Activated T-helper 9 cell treated with anti-CD3 and anti-CD28 coated beads, Interleukin-2, amount 50 U/mL, for 16 hours (primary cell): ENCODE measurements around the gene EPB41L2.
"Not testable (repeated sequence)": the region's sequence is repeated elsewhere in the genome, so short reads cannot be mapped to it uniquely, and the experiment has no call there.

Experiments
- DNase-seq: peaks from one replicate; pipeline ENCODE4 v3.0.0-alpha.2; 2020; ENCODE audit warnings: low read depth

EPB41L2 gene

DNA sequence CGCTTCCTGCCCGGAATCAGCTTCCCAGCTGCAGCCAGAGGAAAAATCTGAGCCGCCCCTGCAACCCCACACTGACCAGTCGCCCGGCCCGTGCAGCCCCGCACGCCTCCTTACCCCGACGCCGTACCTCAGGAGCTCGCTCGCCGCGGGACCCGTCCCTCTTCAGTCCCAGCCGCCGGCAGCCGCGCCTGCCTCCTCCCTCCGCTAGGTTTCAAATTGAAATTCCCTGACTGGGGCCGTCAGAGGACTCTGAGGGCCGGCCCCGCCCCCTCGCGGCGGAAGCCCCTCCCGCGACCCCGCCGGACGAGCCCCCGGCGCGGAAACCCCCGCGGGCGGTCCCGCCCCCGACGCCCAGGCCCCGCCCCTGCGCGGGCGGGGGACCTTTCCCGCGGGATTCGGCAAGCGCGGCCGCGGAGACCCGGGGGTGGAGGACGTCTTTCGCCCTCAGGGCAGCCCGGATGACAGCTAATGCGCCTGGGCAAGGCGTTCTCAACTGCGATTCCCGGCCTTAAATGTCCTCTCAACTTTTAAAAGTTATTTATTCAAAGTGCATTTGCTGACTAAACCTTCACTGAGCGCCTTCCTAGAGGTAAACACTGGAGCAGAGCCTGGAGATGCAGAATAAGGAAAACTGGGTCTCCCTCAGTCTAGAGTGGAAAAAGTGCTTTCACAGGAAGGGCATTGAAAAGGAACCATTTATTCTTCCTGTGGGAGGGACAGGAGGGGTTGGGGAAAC is at the start of gene EPB41L2:
TSS of gene EPB41L2 (minus strand) at position 218 of the 736 bp plus-strand sequence. CDS start 106,760 bp downstream, outside the sequence.
- peak; percentile 71 for DNase-seq

DNA sequence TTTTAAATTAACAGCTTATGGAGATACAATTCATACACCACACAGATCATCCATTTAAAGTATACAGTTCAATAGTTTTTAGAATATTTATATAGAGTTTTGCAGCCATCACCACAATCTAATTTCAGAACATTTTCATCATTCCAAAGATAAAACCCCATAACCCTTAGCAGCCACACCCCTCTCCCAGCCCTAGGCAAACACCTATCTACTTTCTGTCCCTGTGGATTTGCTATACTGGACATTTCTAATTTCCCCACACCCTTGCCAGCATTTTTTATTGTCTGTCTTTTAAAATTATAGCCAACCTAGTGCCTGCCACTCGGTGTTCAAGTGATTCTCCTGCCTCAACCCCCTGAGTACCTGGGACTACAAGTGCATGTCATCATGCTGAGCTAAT is 49.2 kb upstream of the EPB41L2 start:
- no peak for DNase-seq

DNA sequence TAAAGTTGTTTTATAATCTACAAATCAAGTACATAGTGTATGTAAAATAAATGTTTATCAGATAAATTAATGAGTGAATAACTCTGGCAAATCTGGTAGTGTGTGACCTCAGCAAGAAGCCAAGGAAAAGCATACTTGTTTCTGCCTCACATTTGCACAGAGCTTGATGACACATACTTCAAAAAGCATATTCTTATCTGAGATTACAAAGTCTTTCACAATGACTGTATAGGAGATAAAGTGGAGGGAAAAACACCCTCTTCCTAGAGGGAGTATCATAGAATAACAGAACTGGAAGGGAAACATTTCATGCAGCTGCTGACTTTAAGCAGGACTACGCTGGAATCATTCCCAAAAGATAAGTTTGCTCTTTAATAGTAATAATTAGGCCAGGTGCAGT is 44.1 kb upstream of the EPB41L2 start:
- DNase-seq, result no peak

DNA sequence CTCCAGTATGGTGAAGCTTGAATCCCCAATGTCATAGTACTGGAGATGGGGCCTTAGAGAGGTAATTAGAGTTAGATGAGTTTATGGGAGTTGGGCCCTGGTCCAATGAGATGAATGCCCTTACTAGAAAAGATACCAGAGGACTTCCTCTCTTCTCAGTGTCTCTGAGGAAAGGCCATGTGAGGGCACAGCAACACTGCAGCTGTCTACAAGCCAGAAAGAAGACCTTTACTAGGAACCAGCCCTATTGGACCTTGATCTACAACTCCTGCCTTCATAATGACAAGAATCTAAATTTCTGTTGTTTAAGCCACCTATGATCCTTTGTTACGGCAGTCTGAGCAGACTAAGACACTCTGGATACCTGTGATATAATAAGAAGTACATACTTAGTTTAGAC is 40.9 kb upstream of the EPB41L2 start:
- DNase-seq, result no peak

DNA sequence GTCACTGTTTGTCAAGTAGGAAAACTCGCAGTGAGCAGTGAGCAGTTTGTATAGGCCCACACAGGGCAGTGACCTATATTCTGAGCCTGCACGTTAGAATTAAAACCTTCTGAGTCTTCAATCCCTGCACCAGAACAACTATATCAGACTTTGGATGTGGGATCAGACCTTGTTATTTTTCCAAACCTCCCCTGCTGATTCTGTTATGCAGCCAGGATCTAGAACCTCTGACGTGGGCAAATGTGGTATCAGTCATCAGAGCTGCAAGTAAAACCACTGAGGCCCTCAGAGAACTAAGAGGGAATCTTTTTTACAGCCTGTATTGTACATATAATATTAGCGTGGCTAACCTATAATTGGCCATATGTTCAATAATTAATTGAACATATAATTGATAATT is 40.3 kb upstream of the EPB41L2 start:
- no peak for DNase-seq

DNA sequence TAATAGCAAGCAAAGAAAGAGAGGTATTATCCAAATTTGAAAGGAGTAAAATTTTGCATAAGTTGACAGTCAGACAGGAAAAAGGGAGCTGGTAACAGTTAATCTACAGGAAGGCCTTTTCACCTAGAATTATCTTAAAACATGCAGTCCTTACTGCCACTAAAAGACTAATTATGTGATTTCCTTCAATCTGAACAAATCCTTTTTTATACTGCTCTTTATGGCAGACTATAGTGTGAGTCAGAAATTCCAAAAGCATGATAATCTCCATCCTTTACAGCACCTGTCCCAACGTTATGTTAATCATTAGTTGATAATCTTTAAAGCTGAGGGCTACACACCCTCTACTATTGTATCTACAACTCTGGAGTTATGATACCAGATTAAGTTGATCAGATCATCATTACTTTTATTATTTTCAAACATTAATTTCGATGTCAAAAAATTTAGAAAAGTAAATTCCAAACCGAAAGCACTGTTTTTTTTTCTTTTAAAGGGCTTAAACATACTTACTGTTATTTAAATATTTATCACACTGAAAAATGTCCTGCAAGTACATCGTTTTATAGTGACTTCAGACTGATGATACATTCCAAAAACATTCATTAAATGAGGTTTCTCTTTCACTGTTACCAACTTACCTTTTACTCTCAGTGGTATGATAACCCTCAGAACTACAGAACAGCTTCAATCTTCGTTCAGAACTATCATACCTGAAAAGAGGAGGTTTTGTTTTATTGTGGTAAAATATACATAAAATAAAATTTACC is 39.1 kb upstream of the EPB41L2 start:
- no peak for DNase-seq

DNA sequence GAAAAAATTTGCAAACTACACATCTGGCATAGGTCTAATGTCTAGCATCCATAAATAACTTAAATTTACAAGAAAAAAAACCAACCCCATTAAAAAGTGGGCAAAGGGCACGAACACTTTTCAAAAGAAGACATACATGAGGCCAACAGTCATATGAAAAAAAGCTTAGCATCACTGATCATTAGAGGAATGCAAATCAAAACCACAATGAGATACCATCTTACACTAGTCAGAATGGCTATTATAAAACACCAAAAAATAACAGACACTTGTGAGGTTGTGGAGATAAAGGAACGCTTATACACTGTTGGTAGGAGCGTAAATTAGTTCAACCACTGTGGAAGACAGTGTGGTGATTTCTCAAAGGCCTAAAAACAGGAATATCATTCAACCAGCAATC is 33.7 kb upstream of the EPB41L2 start:
- DNase-seq, result no peak

DNA sequence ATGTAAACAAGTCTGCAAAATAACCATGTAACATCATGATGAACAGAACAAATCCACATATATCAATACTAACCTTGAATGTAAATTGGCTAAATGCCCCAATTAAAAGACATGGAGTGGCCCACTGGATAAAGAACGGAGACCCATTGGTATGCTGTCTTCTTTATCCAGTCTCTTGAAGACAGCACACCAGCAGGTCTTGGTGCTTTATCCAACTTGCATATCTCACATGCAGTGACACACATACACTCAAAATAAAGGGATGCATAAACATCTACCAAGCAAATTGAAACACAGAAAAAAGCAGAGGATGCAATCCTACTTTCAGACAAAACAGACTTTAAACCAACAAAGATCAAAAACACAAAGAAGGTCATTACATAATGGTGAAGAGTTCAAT is 30.3 kb upstream of the EPB41L2 start:
- no peak for DNase-seq

DNA sequence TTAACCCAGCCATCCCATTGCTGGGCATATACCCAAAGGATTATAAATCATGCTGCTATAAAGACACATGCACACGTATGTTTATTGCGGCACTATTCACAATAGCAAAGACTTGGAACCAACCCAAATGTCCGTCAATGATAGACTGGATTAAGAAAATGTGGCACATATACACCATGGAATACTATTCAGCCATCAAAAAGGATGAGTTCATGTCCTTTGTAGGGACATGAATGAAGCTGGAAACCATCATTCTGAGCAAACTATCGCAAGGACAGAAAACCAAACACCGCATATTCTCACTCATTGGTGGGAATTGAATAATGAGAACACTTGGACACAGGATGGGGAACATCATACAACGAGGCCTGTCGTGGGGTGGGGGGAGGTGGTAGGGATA is 28.9 kb upstream of the EPB41L2 start:
- not testable (repeated sequence) for DNase-seq

DNA sequence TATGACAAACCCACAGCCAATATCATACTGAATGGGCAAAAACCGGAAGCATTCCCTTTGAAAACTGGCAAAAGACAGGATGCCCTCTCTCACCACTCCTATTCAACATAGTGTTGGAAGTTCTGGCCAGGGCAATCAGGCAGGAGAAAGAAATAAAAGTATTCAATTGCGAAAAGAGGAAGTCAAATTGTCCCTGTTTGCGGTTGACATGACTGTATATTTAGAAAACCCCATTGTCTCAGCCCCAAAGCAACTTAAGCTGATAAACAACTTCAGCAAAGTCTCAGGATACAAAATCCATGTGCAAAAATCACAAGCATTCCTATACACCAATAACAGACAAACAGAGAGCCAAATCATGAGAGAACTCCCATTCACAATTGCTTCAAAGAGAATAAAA is 27.3 kb upstream of the EPB41L2 start:
- not testable (repeated sequence) for DNase-seq

DNA sequence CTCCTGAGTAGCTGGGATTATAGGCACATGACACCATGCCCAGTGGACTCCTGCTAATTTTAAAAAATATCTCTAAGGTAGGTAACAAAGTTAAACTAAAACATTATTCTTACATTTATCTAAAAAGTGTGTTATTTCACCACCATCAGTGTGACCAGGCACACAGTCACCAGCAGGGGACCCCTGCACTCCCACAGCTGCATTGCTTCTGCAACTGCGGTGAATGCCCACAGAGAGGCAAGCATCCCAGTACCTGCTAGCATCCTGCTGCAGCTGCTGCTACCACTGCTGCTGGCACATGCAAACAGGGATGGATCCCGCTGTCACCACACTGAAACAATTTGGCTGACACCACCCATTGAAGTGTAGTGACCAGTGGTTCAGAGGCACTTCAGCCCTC is 21.9 kb upstream of the EPB41L2 start:
- no peak for DNase-seq

DNA sequence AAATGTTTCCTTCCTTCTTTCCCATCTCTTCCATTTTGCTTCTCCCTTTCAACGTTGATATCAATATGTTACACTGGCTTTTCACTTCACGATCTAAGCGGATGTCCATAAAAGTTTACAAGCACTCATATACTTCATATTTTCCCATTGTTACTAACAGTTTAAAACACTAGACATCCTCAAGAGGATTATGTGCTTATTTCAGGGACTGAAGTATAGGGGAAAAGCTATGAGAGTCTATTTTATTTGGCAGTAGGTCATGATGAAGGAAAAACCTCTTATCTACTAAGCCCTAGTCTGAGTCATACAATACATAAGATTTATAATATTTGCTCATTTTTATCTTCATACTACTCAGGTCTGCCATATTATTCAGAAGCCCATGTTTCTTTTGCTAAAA is 20.6 kb upstream of the EPB41L2 start:
- no peak for DNase-seq

DNA sequence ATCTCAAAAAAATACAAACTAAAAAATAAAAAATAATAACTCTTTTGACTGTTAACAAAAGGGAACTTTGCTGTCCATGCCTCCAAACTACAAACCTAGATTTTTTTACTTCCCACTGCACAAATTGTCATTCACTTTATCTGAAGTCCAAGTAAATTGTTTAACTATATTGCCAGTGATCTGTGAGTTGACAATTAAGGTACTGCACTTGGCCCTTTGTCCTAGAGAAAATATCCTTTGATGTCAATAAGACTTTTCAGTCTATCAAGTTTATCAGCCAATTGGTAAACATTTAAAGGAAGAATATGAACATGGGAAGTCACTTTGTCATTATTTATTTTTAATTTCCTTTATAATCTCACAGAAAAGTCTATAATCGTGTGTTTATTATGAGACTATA is 19.3 kb upstream of the EPB41L2 start:
- DNase-seq, result no peak

DNA sequence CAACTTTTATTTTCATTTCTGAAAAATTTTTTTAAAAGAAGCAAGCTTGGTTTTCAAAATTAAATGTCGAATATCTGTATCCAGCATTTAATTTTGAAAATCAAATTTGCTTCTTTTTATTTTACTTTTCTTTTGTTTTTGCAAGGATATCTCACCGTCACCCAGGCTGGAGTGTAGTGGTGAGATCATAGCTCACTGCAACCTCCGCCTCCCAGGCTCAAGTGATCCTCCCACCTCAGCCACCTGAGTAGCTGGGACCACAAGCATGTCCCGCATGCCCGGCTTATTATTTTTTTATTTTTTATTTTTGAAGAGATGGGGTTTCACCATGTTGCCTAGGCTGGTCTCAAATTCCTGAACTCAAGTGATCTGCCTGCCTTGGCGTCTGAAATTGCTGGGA is 17.0 kb upstream of the EPB41L2 start:
- no peak for DNase-seq

DNA sequence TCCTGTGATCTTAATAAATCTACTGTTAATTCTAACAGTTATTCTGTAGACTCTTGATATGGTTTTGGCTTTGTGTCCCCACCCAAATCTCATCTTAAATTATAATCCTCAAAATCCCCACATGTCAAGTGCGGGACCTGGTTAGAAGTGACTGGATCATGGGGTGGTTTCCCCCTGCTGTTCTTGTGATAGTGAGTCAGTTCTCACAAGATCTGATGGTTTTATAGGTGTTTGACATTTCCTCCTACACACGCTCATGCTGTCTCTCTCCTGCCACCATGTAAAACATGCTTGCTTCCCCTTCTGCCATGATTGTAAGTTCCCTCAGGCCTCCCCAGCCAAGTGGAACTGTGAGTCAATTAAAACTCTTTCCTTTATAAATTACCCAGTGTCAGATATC is 10.5 kb upstream of the EPB41L2 start:
- no peak for DNase-seq

DNA sequence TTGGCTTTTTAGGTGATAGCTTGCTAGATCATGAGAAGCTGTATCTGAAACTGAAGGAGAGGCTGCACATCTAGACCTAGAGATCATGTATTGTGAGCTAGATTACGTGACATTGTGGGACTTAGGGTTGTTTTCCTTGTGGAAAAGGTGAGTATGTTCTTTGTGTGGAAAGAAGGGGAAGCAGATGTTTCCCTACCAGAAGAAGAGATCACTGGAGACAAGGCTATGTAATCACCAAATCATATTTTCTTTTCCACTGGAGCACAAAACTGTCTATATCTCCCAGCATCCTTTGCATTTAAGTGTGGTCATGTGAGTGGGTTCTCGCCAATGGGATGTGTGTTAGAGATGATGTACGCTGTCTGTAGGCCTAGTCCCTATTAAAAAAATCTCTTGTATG is 7.0 kb upstream of the EPB41L2 start:
- no peak for DNase-seq

DNA sequence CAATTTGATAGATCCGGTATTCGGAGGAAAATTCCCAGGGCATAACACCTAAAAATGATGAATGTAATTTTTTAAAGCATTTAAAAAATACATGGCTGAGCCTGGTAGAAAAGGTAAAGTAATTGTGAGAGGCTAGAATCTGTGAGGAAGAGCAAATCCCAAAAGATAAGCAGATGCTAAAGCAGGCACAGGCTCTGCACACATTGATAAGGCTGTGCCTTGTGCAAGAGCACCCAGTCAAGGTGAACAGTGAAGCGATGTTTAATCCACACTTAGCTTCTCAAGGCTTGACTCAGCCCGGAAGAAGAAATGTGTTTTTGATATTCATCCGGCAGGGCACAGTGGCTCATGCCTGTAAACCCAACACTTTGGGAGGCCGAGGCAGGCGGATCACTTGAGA is 5.1 kb upstream of the EPB41L2 start:
- no peak for DNase-seq

DNA sequence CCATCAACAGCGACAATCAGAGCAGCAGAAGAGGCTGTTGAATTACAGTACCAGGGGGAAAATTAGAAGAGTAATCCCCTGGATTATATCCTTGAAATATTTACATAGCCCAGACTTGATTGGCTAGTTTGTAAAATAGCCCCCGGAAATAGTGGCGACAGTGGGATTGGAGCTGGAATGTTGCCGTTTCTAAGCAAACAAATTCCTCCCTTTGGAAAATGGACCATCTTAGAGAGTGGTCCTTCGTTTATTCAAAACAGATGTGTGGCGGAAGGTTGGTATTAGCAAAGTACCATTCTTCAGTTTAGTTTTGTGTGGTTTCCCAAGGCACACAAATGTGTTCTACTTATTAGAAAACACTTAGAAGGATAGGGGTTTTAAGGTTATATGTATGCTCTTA is 4.5 kb upstream of the EPB41L2 start:
- no peak for DNase-seq

DNA sequence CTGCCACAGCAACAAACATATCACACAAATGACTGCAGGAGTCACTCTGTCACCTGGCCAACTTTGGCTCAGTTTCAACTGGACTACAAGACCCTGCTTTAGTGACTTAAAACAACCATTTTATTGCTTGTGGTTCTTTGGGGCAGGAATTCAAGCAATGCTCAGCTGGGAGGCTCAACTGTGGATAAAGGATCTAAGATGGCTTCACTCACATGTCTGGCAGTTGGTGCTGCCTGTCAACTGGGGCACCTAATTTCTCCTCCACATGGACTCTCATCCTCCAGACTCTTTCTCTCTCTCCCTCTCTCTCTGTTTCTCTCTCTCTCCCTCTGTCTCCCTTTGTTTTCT is 2.8 kb upstream of the EPB41L2 start:
- DNase-seq, result no peak

DNA sequence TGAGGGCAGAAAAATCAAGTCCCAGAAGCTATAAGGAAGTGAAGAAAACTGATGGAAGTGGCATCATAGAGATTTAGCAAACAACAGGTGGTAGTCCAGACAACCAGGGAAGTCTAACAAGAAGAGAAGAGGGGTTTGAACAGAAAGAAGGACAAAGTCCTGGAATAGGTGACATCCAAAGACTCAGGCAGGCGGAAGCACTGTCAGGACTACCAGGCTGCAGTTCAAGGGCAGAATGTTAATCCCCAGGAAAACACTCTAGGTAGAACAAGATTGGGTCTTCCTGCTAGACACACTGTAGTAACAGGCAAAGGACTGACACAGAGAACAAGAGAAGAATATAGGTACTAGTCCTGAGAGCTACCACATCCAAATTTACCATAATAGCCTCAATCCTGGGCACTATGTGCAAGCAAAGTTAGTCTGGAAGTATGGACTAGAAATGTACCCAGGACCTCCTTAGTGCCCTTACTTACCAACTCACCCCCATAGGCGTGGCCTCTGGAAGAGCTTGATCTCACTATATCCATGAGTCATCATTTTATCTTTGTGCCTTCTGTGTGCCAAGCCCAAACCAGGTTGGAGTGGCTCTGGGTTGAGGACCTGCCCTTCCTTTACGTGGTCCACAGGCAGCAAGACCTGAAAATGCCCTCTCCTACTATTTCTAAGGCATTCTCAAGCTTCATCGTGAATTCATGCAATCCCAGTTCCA is 2.2 kb upstream of the EPB41L2 start:
- no peak for DNase-seq

DNA sequence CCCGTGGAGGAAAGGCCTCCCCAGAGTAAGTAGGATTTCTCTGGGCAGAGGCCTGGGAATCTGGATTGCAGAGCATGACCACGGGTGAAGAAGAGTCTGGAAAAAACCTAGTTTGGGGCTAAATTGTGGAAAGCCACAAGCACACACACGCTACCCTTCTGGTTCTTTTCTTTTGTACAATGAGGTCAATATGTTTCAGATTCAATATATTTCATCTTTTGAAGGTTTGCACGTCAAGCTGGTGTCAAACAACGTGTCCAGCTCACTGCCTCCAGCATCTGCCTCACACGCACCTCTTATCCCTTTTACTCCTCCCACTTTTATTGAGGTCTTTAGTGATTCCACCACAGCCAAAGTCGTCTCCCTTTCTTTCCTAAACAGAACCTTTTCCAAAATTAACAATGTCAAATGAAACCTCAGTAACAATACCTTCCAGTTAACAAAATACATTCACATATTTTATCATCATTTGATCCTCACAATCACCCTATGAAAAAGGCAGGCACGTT is 773 bp upstream of the EPB41L2 start:
- no peak for DNase-seq

DNA sequence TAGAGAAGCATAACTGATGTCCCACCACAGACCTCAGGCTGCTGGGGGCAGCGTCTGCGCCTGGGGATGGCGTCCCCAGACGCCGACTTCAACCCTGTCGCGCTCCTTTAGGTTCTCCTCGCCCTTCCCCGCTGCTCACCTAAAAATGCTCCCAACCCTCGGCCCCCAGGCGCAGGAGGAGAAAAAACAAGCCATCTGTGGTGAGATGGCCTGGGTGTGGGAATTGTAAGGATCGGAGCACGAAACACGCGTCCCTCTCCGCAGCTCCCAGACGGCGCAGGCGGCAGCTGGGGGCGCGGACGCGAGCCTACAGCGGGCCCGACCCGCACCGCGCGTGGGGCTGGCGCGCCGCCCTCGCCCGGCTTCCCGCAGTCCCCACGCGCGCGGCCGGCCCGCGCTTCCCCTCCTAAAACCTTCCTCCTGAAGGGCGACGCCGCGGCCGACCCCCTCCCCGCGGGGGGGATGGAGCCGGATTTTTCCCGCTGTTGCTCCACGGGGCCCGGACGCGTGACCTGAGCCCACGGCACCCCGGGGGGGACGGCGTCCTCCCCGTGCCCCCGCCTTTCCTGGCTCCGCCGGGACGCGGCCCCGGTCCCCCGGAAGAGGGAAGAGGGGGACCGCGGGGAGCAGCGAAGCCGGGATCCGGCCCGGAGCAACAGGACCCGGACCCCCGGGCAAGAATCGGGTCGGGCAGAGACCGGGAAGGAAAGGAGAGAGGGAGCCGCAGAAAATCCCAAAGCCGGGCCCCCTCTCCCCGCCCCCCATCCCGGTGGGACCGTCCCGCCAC is 611 bp downstream of the EPB41L2 start:
- peak; percentile 6 for DNase-seq
